Endometrial microvascular endothelial cells (primary cell): ENCODE results near the gene RAD51B. TPM values are rescaled to one million over a fixed set of nuclear protein-coding genes. Genes with fewer than 3 reads are reported as not detected.

Experiments
- in situ Hi-C: cut with HindIII; loops from 2 replicates; pipeline ENCODE4 v1.10.0; 2017; ENCODE audit warnings: low sequenced_read_pairs, low pct_unique_long_range_greater_than_20kb; ENCODE audit errors: inconsistent ontology term
- total RNA-seq: library from RNA; depleted of rRNA; stranded (reverse); fragments of >200 nt; gene quantifications from one replicate; pipeline ENCODE4 v1.2.3, GENCODE V29; 2015; ENCODE audit errors: inconsistent ontology term

RAD51B gene
- total RNA-seq, 1 donor from 2014 or later: 16.4 TPM

DNA sequence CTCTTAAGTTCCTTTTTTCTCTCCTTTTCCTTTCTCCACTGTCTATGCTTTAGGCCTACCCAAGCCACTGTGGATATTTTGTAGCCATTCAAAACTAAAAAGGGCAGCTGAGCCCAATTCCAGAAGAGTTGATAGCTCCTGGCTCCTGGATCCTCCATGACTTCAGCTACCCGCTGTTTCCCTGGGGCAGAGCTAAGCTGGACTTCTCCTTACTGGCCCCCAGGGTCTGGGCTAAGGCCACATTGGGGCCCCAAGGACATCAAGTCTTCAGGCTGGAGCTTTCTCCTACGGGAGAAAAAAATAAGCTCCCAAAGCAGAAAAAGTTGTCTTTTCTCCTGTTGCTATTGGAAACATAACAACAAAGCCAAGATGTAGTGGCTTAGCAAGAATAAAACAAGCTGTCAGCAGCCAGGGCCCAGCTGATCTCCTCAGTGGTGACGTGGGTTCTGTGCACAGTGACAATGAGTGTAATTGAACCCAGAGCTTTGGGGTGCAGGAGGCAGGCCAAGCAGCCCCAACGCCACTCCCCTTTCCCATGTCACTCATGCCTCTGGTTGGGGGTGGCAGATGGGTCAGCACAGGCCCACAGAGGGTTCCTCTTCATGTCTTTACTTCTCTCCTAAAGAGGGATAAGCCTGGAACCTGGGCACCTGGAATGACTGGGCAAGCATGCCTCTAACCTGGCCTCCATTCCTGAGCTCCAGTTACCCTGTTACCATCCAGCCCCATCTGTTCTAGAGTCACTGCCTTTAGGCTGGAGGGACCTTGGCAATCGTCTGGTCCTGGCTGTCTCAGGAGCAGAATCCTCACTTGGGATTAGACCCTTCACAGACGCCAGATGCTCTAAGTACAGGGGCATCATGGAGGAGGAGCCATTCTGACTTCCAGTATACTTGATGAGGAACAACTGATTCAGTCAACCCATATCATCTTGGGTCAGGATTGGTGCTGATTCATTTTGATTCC lies 802.1 kb downstream of the RAD51B start:
- in situ Hi-C loops: no loop called here

DNA sequence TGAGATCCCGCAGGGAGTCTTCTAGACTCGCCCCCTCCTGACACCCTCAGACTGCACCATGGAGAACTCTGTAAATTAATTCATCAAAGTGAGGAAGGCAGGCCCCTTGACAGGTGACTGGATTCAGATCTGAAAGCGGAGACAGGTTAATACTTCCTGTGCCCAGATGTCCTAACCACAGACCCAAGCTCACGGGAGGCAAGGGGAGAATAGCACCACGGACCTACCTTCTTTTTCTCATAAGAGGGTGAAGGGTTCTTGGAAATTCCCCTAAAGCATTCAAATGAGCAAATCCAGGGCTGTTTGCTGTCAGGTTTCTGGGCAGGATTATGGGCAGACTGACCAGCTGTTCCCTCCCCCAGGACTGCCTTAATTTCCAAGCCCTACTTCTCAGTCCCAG lies 803.3 kb downstream of the RAD51B start:
- in situ Hi-C loops: no loop called here

DNA sequence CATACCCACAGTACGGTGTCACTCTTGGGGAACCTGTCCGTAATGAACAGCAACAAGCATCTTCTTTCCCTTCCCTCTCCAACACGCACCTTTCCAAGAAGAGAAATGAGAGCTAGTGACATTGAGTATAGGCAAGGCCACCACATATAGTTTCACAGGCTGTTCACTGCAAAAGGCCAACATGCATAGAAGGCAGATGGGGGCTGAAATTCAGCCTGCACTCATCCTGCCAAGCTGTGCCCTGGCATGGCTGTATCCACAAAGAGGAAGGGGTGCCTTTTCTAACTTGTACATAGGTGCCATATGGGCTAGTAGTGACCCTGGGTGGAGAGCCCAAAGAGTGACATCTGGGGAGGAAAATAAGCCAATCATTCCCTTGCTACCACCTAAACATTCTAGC lies 803.7 kb downstream of the RAD51B start:
- in situ Hi-C loops: no loop called here

DNA sequence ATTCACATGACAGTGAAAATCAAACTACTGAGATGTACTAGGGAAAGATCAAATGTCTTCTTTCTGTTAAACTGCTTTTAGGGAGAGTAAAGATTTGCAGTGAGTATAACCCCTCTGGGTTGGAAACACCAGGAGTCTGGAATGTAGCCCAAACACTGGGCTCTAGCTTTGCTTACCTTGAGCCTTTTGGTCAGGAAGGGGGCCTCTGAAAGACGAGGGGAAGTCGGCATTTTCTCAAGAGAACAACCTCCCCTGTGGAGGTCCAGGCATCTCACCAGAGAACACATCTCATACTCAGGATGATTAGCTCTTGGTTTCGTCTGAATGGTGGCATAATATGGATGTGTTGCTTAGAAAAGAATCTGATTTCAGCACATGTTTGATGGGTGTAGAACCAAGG lies 804.2 kb downstream of the RAD51B start:
- in situ Hi-C loops: no loop called here

- in situ Hi-C loops: no loop called here
Observed at GRCh38 chr14:68624541-68625220, 805.1 kb downstream of the RAD51B start.

GRCh38 chr14:68625366-68626090 lies 805.9 kb downstream of the RAD51B start:
- in situ Hi-C loops: no loop called here

GRCh38 chr14:68626386-68626785 lies 806.8 kb downstream of the RAD51B start:
- in situ Hi-C loops: no loop called here

DNA sequence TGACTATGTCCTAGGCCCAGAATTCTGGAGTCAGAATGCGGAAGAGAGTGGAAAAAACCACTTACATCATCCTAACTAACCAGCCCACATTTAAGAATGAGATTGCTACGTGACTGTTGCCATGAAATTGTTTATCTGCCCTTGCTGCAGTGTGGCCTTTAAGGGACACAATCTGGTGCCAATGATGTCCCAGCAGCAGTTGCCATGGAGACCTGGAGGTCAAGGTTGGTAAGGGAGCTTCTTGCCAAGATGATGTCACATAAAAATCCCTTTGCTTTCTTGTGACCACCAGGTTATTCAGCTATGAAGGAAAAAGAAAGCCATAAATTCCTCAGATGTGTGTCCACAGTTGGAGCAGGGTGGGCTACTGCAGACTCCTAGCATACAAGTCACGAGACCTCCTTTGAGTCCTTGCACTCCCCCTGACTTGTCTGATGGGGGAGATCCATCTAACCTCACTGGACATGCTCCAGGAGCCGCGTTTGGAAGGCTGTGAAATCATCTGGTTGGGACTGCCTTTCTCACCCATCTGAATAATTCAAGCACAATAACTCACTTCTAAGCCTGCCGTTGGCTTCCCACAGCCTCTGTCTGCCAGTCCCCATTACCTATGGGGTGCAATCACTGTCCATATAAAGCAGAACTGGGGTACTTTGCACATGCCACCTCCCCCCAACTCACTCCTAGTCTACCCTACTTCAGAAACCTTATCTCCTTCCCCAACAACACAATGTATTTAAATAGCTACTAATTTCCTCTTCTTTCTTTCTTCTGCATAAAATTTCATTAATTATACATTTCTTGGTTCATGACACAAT lies 807.7 kb downstream of the RAD51B start:
- in situ Hi-C loops: no loop called here

GRCh38 chr14:68627868-68628604 lies 808.5 kb downstream of the RAD51B start:
- in situ Hi-C loops: no loop called here

DNA sequence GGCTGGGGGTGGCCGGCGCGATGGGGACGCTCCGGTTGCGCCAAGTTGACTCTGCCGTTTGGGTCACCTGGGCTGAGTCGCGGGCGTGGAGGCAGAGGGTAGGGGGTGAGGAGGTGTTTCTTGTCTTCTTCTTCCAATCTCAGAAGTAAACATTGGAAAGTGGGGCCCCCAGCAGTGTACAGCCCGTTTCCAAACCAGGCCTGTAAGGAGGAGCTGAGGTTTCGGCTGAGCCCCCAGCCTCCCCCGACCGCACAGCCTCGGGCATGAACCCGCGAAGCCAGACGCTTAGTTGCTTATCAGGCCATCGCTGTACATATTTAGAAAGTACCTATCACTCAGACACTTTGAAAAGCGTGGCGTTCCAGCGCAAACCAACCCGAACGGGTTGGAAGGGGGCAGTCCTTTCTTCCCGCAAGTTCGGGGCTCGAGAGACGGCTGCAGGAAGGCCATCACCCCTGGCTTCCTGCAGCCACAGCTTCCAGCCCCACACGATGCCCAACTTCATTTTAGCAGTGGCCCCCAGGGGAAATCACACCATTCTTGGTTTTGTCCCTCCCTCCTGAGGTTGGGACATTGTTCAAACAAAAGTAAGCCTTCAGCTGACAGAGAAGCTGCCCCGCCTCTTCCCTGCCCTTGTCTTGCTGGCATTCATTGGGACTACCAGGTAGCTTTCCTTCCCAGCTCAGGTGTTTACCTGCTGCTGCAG lies 809.2 kb downstream of the RAD51B start:
- in situ Hi-C loops: no loop called here

DNA sequence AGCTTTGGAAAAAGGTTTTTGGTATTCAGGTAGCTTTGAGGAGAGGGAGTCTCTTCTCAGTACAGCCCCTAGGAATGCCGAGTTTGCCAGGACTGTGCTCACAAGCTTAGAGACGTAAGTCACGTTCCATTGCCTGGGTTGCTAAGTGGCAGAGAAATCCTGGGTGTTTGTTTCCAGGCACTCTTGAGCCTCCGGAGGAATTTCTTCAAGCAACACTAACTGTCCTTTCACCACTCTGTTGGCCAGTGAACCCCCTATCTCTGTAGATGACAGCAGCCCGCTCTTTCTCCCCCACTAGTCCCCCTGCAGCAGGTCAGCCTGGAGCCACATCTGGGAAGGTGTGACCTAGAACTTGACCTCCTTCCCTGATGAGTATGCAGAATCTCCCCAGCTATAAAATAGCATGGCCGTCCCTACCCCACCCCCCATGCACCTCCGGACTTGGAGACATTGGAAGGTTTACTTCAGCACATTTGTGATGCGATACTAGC lies 810.5 kb downstream of the RAD51B start:
- in situ Hi-C loops: no loop called here

GRCh38 chr14:68630611-68631393 lies 811.2 kb downstream of the RAD51B start:
- in situ Hi-C loops: no loop called here

DNA sequence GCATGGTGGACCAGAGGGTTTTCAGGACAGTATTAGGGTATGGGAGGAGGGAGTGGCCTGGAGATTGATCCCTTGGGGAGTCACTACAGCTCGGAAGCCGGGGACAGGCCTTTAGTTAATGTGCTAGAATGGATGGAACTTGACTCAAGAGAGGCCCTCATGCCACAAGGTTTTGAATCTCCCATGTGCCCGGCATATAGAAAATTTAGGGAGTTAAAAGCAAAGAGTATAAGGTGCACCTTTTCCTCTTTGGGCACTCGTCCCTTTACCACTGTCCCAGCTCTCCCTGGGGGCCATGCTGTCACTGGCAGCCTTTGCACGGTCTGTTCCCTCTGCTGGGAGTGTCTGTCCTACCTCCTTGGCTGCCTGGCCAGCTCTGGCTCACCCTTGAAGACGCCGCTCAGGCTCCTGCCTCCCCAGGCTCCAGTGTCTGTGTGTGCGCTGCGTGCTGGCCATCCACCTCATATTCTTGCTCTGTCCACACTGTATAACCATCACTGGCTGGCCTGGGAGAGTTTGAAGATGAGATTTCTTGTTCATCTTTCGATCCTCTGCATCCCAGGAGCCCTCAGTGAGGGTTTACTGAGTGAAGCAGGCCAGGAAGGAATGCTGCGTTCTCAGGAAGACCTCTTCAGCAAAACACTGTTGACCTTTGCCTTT lies 811.9 kb downstream of the RAD51B start:
- in situ Hi-C loops: no loop called here

- in situ Hi-C loops: no loop called here
Observed at GRCh38 chr14:68632054-68632895, 812.7 kb downstream of the RAD51B start.
